GM12801 (cell line): ENCODE data around the gene ADGRD2.

Source experiments
- TF ChIP-seq, protein P1 (sequence below): IDR thresholded peaks from one replicate; pipeline ENCODE4 v1.5.1; 2011; ENCODE audit warnings: control low read depth; ENCODE audit not compliant: insufficient read length; ENCODE audit errors: extremely low read depth

The ADGRD2 gene

DNA sequence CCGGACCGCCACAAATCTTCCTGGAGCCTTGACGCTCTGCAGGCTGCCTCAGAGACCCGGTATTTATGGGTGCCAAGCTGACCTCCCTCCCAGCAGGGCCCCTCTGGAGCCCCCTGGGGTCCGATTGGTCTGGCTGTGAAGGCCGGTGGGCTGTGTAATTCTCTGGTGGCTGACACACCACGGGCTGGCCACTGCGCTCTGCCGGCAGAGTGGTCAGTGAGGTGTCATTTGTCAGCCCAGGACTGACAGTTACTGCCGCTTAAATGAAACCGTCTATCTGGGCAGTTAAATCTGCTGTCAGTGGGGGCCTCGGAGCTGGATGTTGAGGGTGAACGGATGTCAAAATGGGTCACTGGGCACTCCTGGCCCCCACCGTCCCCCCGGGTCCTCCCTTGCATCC lies 46.2 kb downstream of the ADGRD2 start:
- TF ChIP-seq, protein P1, sequence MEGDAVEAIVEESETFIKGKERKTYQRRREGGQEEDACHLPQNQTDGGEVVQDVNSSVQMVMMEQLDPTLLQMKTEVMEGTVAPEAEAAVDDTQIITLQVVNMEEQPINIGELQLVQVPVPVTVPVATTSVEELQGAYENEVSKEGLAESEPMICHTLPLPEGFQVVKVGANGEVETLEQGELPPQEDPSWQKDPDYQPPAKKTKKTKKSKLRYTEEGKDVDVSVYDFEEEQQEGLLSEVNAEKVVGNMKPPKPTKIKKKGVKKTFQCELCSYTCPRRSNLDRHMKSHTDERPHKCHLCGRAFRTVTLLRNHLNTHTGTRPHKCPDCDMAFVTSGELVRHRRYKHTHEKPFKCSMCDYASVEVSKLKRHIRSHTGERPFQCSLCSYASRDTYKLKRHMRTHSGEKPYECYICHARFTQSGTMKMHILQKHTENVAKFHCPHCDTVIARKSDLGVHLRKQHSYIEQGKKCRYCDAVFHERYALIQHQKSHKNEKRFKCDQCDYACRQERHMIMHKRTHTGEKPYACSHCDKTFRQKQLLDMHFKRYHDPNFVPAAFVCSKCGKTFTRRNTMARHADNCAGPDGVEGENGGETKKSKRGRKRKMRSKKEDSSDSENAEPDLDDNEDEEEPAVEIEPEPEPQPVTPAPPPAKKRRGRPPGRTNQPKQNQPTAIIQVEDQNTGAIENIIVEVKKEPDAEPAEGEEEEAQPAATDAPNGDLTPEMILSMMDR = no peak

DNA sequence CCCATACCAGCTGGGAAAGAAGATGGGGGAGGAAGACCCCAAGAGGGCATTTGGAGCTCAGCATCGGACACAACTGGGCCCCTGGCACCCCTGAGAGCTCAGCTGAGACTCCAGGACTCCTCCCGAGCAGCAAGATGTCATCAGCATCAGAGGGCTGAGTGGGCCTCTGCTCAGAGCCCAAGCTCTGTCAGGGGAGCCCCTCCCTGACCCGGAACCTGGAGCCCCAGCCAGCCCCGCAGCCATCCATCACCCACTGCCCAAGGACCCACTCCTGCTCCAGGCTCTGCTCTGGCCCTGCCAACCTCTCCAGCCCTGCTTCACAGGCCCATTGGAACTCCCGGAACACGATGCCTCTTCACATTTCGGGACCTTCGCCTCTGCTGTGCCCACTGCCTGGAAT lies 47.2 kb downstream of the ADGRD2 start:
- TF ChIP-seq, protein P1 = no peak

DNA sequence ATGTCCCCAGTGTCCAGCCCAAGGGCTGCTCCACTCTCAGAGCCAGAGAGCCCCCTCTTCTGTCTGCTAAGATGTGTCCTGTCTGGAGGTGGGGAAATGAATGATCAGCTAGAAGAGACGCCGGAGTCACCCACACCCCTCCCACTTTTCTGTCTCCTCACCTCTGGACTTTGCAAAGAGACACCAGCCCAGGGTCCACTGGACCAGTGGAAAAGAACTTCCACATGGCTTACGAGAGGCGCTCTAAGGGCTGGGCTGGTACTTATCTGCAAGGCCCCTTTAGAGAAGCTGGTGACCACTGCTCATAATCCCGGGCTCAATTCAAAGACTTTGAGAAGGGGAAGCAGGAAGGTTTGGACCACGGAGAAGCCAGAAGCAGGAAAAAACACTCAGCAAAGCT lies 47.8 kb downstream of the ADGRD2 start:
- TF ChIP-seq, protein P1 = no peak

DNA sequence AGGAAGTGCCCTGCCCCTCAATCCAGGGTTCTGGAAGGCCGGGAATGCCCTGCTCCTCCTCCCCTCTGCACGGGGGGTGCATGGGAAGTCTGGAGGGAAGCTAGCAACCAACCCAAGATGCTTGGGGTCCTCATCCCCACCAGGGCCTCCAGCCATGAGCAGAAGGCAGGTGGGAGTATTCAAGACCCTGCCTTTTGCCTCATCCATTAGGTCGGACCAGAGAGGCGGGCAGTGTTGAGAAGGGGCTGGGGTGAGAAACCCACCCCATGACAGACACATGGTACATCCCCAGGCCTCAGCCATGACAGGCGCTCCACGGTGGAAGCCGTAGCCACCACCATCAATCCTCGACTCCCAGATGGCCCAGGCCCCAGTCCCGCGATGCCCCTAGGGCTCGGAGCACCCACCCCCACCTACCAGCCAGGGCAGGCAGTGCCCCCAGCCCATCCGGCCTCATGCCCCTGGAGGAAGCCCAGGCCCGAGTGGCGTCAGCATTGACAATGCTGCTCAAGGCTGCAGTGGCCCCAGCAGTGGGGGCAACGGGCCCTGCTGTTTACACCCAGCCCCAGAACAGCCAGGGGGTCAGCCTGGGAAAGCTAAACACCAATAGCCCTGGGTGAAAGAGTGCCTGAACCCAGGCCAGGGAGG lies 48.4 kb downstream of the ADGRD2 start:
- TF ChIP-seq, protein P1 = no peak

DNA sequence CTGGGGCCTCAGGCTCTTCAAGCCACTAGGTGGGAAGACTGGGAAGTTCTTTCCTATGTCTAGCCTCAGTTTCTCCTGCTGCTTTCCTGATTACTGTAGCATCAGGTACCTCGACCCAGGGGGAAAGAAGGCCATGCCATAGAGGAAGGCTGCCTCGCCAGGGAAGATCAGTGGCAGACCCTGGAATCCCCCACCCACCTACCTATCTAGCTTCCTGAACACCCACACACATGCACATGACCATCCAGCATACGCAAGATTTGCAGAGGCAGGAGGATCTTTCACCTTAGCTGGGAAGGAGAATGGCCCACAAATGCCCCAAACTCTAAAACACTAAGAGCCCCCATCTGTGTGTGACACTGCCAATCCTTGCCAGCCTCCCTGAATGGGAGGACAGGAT lies 49.0 kb downstream of the ADGRD2 start:
- TF ChIP-seq, protein P1 = no peak

DNA sequence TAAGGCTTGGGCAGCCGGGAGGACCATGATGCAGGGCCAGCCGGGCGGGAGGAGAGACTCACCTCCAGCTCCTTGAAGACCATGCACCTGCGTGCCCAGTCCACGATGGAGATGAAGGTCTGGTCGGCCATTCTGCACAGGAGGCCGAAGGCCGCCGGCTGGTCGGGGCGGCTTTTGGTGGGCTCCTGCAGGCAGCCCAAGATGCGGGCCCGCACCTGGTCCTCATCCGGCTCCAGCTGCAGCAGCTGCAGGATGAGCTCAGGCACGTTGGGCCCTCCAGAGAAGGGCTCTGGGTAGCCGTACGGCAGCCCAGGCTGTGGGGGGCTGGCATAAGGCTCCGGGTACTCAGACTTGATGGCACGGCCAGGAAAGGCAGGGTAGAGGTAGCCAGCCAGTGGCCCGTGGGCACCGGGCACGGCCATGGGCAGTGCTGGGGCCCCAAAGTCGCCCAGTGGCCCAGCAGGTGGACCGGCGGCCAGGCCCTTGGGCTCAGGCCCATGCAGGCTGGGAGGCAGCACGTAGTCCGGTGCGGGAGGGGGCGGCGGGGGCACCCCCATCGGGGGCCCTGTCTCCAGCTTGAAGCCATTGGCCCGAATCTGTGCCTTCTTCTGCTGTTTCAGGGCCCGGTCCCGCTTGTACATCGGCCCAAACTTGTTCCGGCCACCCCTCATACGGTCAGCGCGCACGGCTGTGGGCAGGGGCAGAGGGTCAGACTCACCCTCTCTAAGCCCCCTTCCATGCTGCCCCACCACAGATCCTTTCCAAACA lies 50.0 kb downstream of the ADGRD2 start:
- TF ChIP-seq, protein P1 = no peak

DNA sequence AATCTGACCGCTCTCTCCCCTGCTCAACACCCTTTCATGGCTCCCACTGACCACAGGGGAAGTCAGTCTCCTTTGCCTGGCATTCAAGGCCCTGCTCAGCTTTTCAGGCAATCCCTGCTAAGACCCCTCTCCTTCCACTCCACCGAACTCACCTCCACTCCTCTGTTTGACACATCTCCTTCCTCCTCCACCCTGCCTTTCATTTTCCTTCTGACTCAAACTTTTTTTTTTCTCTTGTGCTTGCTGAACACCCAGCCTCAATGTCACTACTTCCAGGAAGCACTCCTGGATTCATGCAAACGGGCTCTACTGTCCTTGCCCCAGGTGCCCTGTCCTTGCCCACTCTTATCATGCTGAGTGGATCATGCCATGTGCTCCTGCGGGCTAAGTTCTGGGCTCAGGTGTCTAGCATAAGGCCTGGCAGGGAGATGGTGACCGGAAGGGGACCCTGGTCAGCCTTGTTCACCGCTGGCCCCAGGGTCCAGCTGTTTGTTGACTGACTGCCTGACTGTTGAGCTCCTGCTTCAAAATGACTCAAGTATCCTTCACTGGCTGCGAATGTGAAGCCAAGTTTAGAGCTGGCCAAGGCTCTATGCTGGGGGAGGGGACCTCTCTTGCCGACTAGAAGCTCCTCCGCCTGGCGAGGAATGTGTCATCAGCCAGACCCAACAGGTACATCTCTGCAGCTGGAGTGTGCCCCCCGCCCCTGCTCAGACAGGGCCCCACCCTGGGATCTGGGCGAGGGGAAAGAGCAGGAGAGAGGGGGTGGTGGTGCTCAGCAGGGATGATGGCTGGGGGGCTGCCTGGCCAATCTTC lies 50.8 kb downstream of the ADGRD2 start:
- TF ChIP-seq, protein P1 = no peak
